GM12878 (cell line): ENCODE results near the gene HERC2.
"Not testable (repeated sequence)": the region's sequence is repeated elsewhere in the genome, so short reads cannot be mapped to it uniquely, and the experiment has no call there.

Experiments used
- BRCA1 ChIP-seq: IDR thresholded peaks from 2 replicates; pipeline ENCODE4 v1.6.1; 2011; ENCODE audit warnings: low read depth, low read length, improper control_type of control experiment
- CREM ChIP-seq: IDR thresholded peaks from 2 replicates; pipeline ENCODE4 v1.6.1; 2014; ENCODE audit warnings: antibody characterized with exemption, low read depth
- ZBTB11 ChIP-seq: fragments of 450-650 bp; formaldehyde crosslinking; IDR thresholded peaks from 2 replicates; pipeline ENCODE4 v1.5.0; 2022; ENCODE audit warnings: mild to moderate bottlenecking, missing genetic modification characterization
- TF ChIP-seq, protein P1 (sequence below), 3 experiments: IDR thresholded peaks in 2 of 3; conservative IDR thresholded peaks in 1 of 3; 2 replicates each; pipeline ENCODE4 v1.5.1; 2011; ENCODE audit warnings: low read depth in 3 of 3, low read length in 3 of 3, mild to moderate bottlenecking in 3 of 3, control low read depth in 2 of 3, moderate library complexity in 2 of 3, inconsistent platforms in 1 of 3, mixed read lengths in 1 of 3; ENCODE audit not compliant: control insufficient read depth in 2 of 3, insufficient read depth in 1 of 3; ENCODE audit errors: extremely low read depth in 1 of 3

GRCh38 chr15:28145419-28145818 lies 176.6 kb downstream of the HERC2 start:
- TF ChIP-seq, protein P1, sequence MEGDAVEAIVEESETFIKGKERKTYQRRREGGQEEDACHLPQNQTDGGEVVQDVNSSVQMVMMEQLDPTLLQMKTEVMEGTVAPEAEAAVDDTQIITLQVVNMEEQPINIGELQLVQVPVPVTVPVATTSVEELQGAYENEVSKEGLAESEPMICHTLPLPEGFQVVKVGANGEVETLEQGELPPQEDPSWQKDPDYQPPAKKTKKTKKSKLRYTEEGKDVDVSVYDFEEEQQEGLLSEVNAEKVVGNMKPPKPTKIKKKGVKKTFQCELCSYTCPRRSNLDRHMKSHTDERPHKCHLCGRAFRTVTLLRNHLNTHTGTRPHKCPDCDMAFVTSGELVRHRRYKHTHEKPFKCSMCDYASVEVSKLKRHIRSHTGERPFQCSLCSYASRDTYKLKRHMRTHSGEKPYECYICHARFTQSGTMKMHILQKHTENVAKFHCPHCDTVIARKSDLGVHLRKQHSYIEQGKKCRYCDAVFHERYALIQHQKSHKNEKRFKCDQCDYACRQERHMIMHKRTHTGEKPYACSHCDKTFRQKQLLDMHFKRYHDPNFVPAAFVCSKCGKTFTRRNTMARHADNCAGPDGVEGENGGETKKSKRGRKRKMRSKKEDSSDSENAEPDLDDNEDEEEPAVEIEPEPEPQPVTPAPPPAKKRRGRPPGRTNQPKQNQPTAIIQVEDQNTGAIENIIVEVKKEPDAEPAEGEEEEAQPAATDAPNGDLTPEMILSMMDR (IDR thresholded peaks at IDR 0.05 in 2 of 3, conservative IDR thresholded peaks at IDR 0.05 in 1 of 3; ENCODE audit: control insufficient read depth in 2 of 3, extremely low read depth in 1 of 3, insufficient read depth in 1 of 3, low read depth in 3 of 3, low read length in 3 of 3) = not testable (repeated sequence)
- TF ChIP-seq CREM; ZBTB11 (CRISPR knock-in tag); BRCA1: not testable (repeated sequence)
